ENCODE measurements around the gene SCOC.

Gene SCOC

GRCh38 chr4:140351093-140352075, 22.1 kb upstream of the SCOC start:
- no peak overlapping the region for H3K4me3 Mint-ChIP-seq
- peak overlapping the region; percentile 5 for H3K27ac Mint-ChIP-seq
- no peaks in the 10 kb centered on the region for H3K9me3 Mint-ChIP-seq
- no peaks in the 10 kb centered on the region for H3K36me3 Mint-ChIP-seq
- peaks cover 22% of the 10 kb centered on the region for H3K4me1 Mint-ChIP-seq
- H3K27me3 Mint-ChIP-seq = no peaks in the 10 kb centered on the region

- H3K27ac Mint-ChIP-seq = peak overlapping the region; percentile 48
- H3K4me1 Mint-ChIP-seq = peaks cover 22% of the 10 kb centered on the region
- no peaks in the 10 kb centered on the region for H3K27me3 Mint-ChIP-seq
- H3K4me3 Mint-ChIP-seq = no peak overlapping the region
- H3K36me3 Mint-ChIP-seq = no peaks in the 10 kb centered on the region
- H3K9me3 Mint-ChIP-seq = no peaks in the 10 kb centered on the region
Observed at GRCh38 chr4:140353786-140354185, 19.7 kb upstream of the SCOC start.

GRCh38 chr4:140355288-140355687, 18.2 kb upstream of the SCOC start:
- H3K27me3 Mint-ChIP-seq = no peaks in the 10 kb centered on the region
- H3K9me3 Mint-ChIP-seq = no peaks in the 10 kb centered on the region
- no peaks in the 10 kb centered on the region for H3K36me3 Mint-ChIP-seq
- H3K27ac Mint-ChIP-seq = no peak overlapping the region
- peaks cover 25% of the 10 kb centered on the region for H3K4me1 Mint-ChIP-seq
- no peak overlapping the region for H3K4me3 Mint-ChIP-seq

DNA sequence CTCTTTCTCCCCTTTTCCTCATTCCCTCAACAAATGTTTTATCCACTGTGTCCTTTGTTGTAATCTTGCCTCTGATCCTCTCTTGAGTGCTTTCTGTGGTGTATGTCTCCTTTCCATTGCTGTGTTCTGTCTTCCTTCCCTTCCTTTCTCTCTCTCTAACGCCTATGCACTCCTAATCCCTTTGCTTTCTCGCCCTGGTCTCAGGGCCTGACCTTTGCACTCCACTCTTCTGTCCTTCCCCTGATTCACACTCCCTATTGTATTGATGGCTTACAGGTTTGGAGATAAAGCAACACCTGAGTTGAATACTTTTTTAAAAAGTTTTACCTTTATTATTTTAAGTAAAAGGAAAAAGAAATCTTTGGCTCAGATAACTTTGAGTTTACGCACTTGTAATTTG, 15.6 kb upstream of the SCOC start:
- Mint-ChIP-seq H3K9me3 (no peaks in the 10 kb centered on the region), H3K36me3 (no peaks in the 10 kb centered on the region), H3K4me1 (peaks cover 21% of the 10 kb centered on the region), H3K27me3 (no peaks in the 10 kb centered on the region), H3K27ac (no peak overlapping the region), H3K4me3 (no peak overlapping the region)

DNA sequence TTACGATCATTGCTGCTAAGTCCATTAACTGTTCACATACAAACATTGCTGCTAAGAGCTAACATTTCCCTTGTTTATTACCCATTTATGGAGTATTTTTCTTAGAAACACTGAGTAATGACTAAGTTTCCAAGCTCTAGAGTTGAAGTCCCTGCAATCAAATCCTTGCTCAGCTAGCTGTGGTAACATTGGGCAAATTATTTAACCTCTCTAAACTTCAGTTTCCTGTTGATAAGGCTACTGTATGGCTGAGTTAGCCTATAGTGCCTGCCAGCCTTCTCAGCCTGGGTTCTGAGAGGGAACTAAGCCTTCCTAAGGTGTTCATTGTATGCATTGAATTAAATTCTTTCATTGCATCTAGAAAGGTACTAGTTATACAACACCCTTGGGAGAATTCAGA, 15.2 kb upstream of the SCOC start:
- H3K27me3 Mint-ChIP-seq = no peaks in the 10 kb centered on the region

GRCh38 chr4:140359562-140360427, 13.7 kb upstream of the SCOC start:
- Mint-ChIP-seq H3K27ac (no peak overlapping the region), H3K4me1 (peaks cover 3% of the 10 kb centered on the region), H3K27me3 (no peaks in the 10 kb centered on the region), H3K4me3 (no peak overlapping the region), H3K36me3 (no peaks in the 10 kb centered on the region), H3K9me3 (no peaks in the 10 kb centered on the region)

More for the DNA sequence above, 15.2 kb upstream of the SCOC start:
- Mint-ChIP-seq H3K9me3 (no peaks in the 10 kb centered on the region), H3K36me3 (no peaks in the 10 kb centered on the region), H3K27ac (no peak overlapping the region), H3K4me1 (peaks cover 17% of the 10 kb centered on the region), H3K4me3 (no peak overlapping the region)

- H3K36me3 Mint-ChIP-seq = no peaks in the 10 kb centered on the region
- peaks cover 3% of the 10 kb centered on the region for H3K4me1 Mint-ChIP-seq
- no peak overlapping the region for H3K4me3 Mint-ChIP-seq
- H3K27me3 Mint-ChIP-seq = no peaks in the 10 kb centered on the region
- H3K27ac Mint-ChIP-seq = no peak overlapping the region
- H3K9me3 Mint-ChIP-seq = no peaks in the 10 kb centered on the region
Observed at GRCh38 chr4:140361099-140361498, 12.3 kb upstream of the SCOC start.

DNA sequence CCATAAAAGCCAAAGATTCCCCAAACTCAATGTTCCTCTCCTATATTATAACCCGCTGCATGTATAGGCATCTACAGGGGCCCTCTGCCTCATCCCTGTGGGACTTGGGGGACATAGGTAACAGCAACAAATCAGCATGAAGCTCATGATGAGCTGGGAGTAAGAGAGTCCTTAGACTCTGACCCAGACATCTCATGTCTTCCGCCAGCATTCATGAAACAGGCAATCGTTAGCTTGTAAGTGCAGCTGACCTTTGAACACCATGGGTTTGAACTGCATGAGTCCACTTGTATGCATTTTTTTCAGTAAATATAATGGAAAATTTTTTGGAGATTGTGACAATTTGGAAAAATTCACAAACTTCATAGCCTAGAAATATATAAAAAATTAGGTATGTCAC, 10.4 kb upstream of the SCOC start:
- H3K36me3 Mint-ChIP-seq = no peaks in the 10 kb centered on the region
- H3K9me3 Mint-ChIP-seq = no peaks in the 10 kb centered on the region
- H3K4me3 Mint-ChIP-seq = no peak overlapping the region
- H3K27ac Mint-ChIP-seq = no peak overlapping the region
- no peaks in the 10 kb centered on the region for H3K27me3 Mint-ChIP-seq
- peaks cover 3% of the 10 kb centered on the region for H3K4me1 Mint-ChIP-seq

GRCh38 chr4:140363558-140363957, 9.9 kb upstream of the SCOC start:
- H3K4me1 Mint-ChIP-seq = peaks cover 3% of the 10 kb centered on the region

DNA sequence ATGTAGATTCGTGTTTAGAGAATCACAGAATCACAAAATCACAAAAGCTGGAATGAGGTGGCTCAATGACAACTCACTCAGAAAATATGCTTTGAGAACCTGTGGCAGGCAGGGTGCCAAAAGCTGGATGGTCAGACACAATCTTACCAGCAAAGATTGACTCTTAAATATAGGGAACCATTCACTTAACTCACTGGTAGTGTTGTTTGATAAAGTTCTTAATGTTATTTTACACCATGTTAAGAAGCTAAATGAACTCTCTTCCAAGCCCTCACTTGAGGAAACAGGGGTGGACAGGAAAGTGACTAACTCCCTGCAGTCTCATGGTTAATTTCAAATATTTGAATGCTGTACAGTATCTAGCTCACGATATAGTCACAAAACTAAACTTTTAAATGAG, 5.7 kb upstream of the SCOC start:
- Mint-ChIP-seq H3K9me3 (no peaks in the 10 kb centered on the region), H3K4me1 (peaks cover 10% of the 10 kb centered on the region), H3K27ac (no peak overlapping the region), H3K4me3 (no peak overlapping the region), H3K36me3 (no peaks in the 10 kb centered on the region), H3K27me3 (no peaks in the 10 kb centered on the region)

More at GRCh38 chr4:140363558-140363957, 9.9 kb upstream of the SCOC start:
- H3K9me3 Mint-ChIP-seq = no peaks in the 10 kb centered on the region
- H3K27me3 Mint-ChIP-seq = no peaks in the 10 kb centered on the region
- no peaks in the 10 kb centered on the region for H3K36me3 Mint-ChIP-seq
- H3K4me3 Mint-ChIP-seq = no peak overlapping the region
- no peak overlapping the region for H3K27ac Mint-ChIP-seq

GRCh38 chr4:140368686-140369085, 4.8 kb upstream of the SCOC start:
- no peak overlapping the region for H3K27ac Mint-ChIP-seq
- H3K4me1 Mint-ChIP-seq = peaks cover 10% of the 10 kb centered on the region
- H3K27me3 Mint-ChIP-seq = no peaks in the 10 kb centered on the region
- H3K4me3 Mint-ChIP-seq = no peak overlapping the region
- no peaks in the 10 kb centered on the region for H3K9me3 Mint-ChIP-seq
- H3K36me3 Mint-ChIP-seq = no peaks in the 10 kb centered on the region

DNA sequence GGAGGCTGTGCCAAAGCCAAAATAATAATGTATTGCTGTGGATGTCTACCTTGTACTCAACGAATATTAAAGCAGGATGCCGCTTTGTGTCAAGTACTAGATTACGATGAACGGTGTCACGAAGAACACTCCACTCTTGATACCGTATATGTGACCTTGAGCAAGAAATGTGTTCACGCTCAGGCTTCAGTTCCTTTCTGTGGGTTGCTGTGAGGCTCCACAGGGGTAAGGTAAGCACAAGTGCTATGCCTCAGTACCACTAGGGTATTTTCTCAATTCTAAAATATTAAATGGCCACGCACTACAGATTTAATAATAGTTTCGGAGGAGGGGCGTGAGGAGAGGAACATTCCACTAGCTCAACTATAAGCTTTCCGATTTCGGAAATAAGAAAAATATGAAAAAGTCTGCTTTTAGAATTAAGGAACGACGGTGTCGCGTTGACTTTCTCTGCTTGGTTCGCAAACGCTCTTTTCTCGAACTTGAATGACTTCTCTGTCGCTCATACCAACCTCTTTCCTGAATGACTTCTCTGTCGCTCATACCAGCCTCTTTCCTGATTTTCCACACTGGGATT, 607 bp upstream of the SCOC start:
- Mint-ChIP-seq H3K27ac (no peak overlapping the region), H3K9me3 (no peaks in the 10 kb centered on the region), H3K4me3 (no peak overlapping the region), H3K4me1 (peaks cover 46% of the 10 kb centered on the region), H3K36me3 (no peaks in the 10 kb centered on the region), H3K27me3 (no peaks in the 10 kb centered on the region)

- H3K27me3 Mint-ChIP-seq = no peaks in the 10 kb centered on the region
- H3K4me3 Mint-ChIP-seq = no peak overlapping the region
- no peaks in the 10 kb centered on the region for H3K9me3 Mint-ChIP-seq
- H3K4me1 Mint-ChIP-seq = peaks cover 46% of the 10 kb centered on the region
- no peaks in the 10 kb centered on the region for H3K36me3 Mint-ChIP-seq
- H3K27ac Mint-ChIP-seq = peak overlapping the region; percentile 71
Observed at GRCh38 chr4:140374130-140374477, 658 bp downstream of the SCOC start.

- Mint-ChIP-seq H3K4me3 (no peak overlapping the region), H3K9me3 (no peaks in the 10 kb centered on the region), H3K36me3 (peaks cover 11% of the 10 kb centered on the region), H3K27ac (no peak overlapping the region), H3K27me3 (no peaks in the 10 kb centered on the region), H3K4me1 (peaks cover under 1% of the 10 kb centered on the region)
Observed at GRCh38 chr4:140382732-140383131, 9.3 kb downstream of the SCOC start.

DNA sequence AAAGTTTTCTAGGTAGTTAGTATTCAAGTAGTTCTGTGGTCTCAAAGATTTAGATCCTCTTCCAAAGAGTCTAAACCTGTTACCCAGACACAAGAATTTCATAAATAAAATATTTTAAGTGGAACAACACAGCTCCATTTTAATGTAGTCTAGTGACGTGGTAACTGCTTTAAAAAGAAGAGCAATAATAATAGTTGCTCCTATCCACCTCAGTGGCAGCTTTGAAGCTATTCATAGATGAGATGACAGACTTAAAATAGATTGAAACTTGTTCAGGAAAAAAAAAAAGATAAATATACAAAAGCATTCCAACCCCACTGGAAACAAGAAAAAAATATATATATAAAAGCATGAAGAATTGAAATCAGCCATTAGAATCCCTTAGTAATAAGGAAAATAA, 14.6 kb downstream of the SCOC start:
- Mint-ChIP-seq H3K27ac (no peak overlapping the region), H3K4me1 (no peaks in the 10 kb centered on the region), H3K4me3 (no peak overlapping the region), H3K27me3 (no peaks in the 10 kb centered on the region), H3K9me3 (no peaks in the 10 kb centered on the region), H3K36me3 (peaks cover 3% of the 10 kb centered on the region)

- Mint-ChIP-seq H3K4me3 (no peak overlapping the region), H3K9me3 (no peaks in the 10 kb centered on the region), H3K27me3 (peaks cover 6% of the 10 kb centered on the region)
Observed at GRCh38 chr4:140395668-140396067, 22.2 kb downstream of the SCOC start.

More at GRCh38 chr4:140395668-140396067, 22.2 kb downstream of the SCOC start:
- no peaks in the 10 kb centered on the region for H3K4me1 Mint-ChIP-seq
- H3K27ac Mint-ChIP-seq = no peak overlapping the region
- no peaks in the 10 kb centered on the region for H3K36me3 Mint-ChIP-seq
